PC-9 (cell line): ENCODE results near the gene PTPRT. TPM values are rescaled to one million over a fixed set of nuclear protein-coding genes. Genes with fewer than 3 reads are reported as not detected.

Source experiments
- BruUV-seq: library from RNA; stranded (reverse); fragments of 400-500 nt; replicated peaks from 2 replicates; lab custom pipeline; 2021; lab: Mats Ljungman, UMichigan
- CTCF ChIA-PET: fragments of 300-600 bp; sonication (Branson Sonifier 250); formaldehyde crosslinking; loops from one replicate; lab custom pipeline; 2022; ENCODE audit warnings: antibody characterized with exemption; lab: Charles Lee
- POLR2A ChIA-PET: fragments of 300-600 bp; sonication (Branson Sonifier 250); formaldehyde crosslinking; loops from one replicate; lab custom pipeline; 2022; ENCODE audit warnings: antibody characterized with exemption; ENCODE audit not compliant: unreplicated experiment; lab: Charles Lee
- DNase-seq, 2 experiments: peaks; one replicate each; pipeline versions ENCODE4 v3.0.0 to v3.0.0-alpha.2; 2015 to 2022; ENCODE audit warnings: mixed read lengths in 1 of 2
- H2AFZ ChIP-seq: fragments of 200-600 bp; sonication (generic); 2 replicates; pipeline ENCODE4 v1.8.1; 2017; ENCODE audit warnings: antibody characterized with exemption
- H3F3A ChIP-seq: fragments of 200-600 bp; sonication (generic); 2 replicates; pipeline ENCODE4 v1.8.1; 2017; ENCODE audit warnings: antibody characterized with exemption, mild to moderate bottlenecking, low read depth; ENCODE audit not compliant: insufficient read depth
- H3K27ac ChIP-seq: fragments of 200-600 bp; sonication (generic); 2 replicates; pipeline ENCODE4 v1.6.1; 2016; ENCODE audit warnings: mixed run types
- H3K27me3 ChIP-seq: fragments of 200-600 bp; sonication (generic); 2 replicates; pipeline ENCODE4 v1.6.1; 2016; ENCODE audit warnings: low read depth, mixed run types; ENCODE audit not compliant: insufficient read depth
- H3K36me3 ChIP-seq: fragments of 200-600 bp; sonication (generic); 2 replicates; pipeline ENCODE4 v1.6.1; 2016; ENCODE audit warnings: low read depth, mixed run types
- H3K4me1 ChIP-seq: fragments of 200-600 bp; sonication (generic); replicated peaks from 2 replicates; pipeline ENCODE4 v1.6.1; 2016; ENCODE audit warnings: mixed run types; ENCODE audit not compliant: insufficient read depth
- H3K4me2 ChIP-seq: fragments of 200-600 bp; sonication (generic); 2 replicates; pipeline ENCODE4 v1.6.1; 2017; ENCODE audit warnings: mixed run types
- H3K4me3 ChIP-seq: fragments of 200-600 bp; sonication (generic); 2 replicates; pipeline ENCODE4 v1.6.1; 2016; ENCODE audit warnings: mixed run types
- H3K79me2 ChIP-seq: fragments of 200-600 bp; sonication (generic); 2 replicates; pipeline ENCODE4 v1.6.1; 2017; ENCODE audit warnings: low read depth, mixed run types
- H3K9me2 ChIP-seq: fragments of 200-600 bp; sonication (generic); 2 replicates; pipeline ENCODE4 v1.8.1; 2017; ENCODE audit warnings: mild to moderate bottlenecking; ENCODE audit not compliant: insufficient read depth
- H3K9me3 ChIP-seq: fragments of 200-600 bp; sonication (generic); 2 replicates; pipeline ENCODE4 v1.8.1; 2016; ENCODE audit warnings: low read depth; ENCODE audit not compliant: insufficient read depth
- H4K20me1 ChIP-seq: fragments of 200-600 bp; sonication (generic); 2 replicates; pipeline ENCODE4 v1.8.1; 2017; ENCODE audit not compliant: insufficient read depth
- CTCF ChIP-seq: fragments of 200-600 bp; sonication (generic); conservative IDR thresholded peaks from 2 replicates; pipeline ENCODE4 v1.6.1; 2017; ENCODE audit warnings: mixed run types, antibody characterized with exemption, mild to moderate bottlenecking, moderate library complexity
- EZH2 ChIP-seq: fragments of 200-600 bp; sonication (generic); IDR thresholded peaks from 2 replicates; pipeline ENCODE4 v1.8.0; 2017; ENCODE audit warnings: antibody characterized with exemption, low read depth
- intact Hi-C: fragments of 100-400 bp; cut with micrococcal nuclease; formaldehyde crosslinking; loops from one replicate; pipeline ENCODE4 v1.10.0; 2022; ENCODE audit not compliant: unreplicated experiment
- total RNA-seq: library from RNA; stranded (reverse); gene quantifications from 2 replicates; pipeline ENCODE4 v1.2.3, GENCODE V29; 2021

PTPRT gene
- total RNA-seq, 1 experiment from 2014 or later, result not detected

GRCh38 chr20:42183147-42183546 lies 1006.6 kb downstream of the PTPRT start:
- TF ChIP-seq CTCF (no peak), EZH2 (no peak)
- no peaks in the 10 kb centered on the region for H3K9me3 ChIP-seq
- no peaks in the 10 kb centered on the region for H3K36me3 ChIP-seq
- ChIA-PET POLR2A (no interaction called here), CTCF (no interaction called here)
- H3K27ac ChIP-seq, result no peak overlapping the region
- no peaks in the 10 kb centered on the region for H3K79me2 ChIP-seq
- no peaks in the 10 kb centered on the region for H3K27me3 ChIP-seq
- H3F3A ChIP-seq, result no peaks in the 10 kb centered on the region
- BruUV-seq, result no TSS peak
- H2AFZ ChIP-seq, result no peak overlapping the region
- no peak overlapping the region for H3K4me3 ChIP-seq
- no peak overlapping the region for H3K4me2 ChIP-seq
- H4K20me1 ChIP-seq, result no peaks in the 10 kb centered on the region
- no peak for DNase-seq
- H3K4me1 ChIP-seq, result no peaks in the 10 kb centered on the region
- intact Hi-C loops, result no loop called here
- H3K9me2 ChIP-seq, result no peaks in the 10 kb centered on the region

GRCh38 chr20:42181064-42181463 lies 1008.6 kb downstream of the PTPRT start:
- POLR2A ChIA-PET, result no interaction called here
- DNase-seq, result no peak
- H3K27me3 ChIP-seq, result no peaks in the 10 kb centered on the region

GRCh38 chr20:42179768-42180167 lies 1009.9 kb downstream of the PTPRT start:
- Histone ChIP-seq H3K4me3 (no peak overlapping the region), H3K79me2 (no peaks in the 10 kb centered on the region), H3K4me1 (no peaks in the 10 kb centered on the region), H3K27ac (no peak overlapping the region), H3K27me3 (no peaks in the 10 kb centered on the region), H3K9me3 (no peaks in the 10 kb centered on the region), H4K20me1 (no peaks in the 10 kb centered on the region; the same call in 1 of the 2 replicates), H3K9me2 (no peaks in the 10 kb centered on the region), H3K4me2 (no peak overlapping the region), H3F3A (no peaks in the 10 kb centered on the region), H2AFZ (no peak overlapping the region), H3K36me3 (no peaks in the 10 kb centered on the region)
- BruUV-seq, result no TSS peak
- intact Hi-C loops, result no loop called here
- TF ChIP-seq CTCF (no peak), EZH2 (no peak)
- POLR2A ChIA-PET, result no interaction called here
- CTCF ChIA-PET, result no interaction called here
- no peak for DNase-seq

More at GRCh38 chr20:42181064-42181463, 1008.6 kb downstream of the PTPRT start:
- Histone ChIP-seq H3K9me2 (no peaks in the 10 kb centered on the region), H3K4me1 (no peaks in the 10 kb centered on the region), H2AFZ (no peak overlapping the region), H4K20me1 (no peaks in the 10 kb centered on the region; the same call in 1 of the 2 replicates), H3F3A (no peaks in the 10 kb centered on the region), H3K27ac (no peak overlapping the region), H3K9me3 (no peaks in the 10 kb centered on the region), H3K36me3 (no peaks in the 10 kb centered on the region), H3K79me2 (no peaks in the 10 kb centered on the region), H3K4me3 (no peak overlapping the region), H3K4me2 (no peak overlapping the region)
- CTCF ChIA-PET, result no interaction called here
- intact Hi-C loops, result no loop called here
- BruUV-seq, result no TSS peak
- TF ChIP-seq EZH2, result no peak
- TF ChIP-seq CTCF, result no peak
